Activated gamma-delta T cell treated with Interleukin-2 at 50 U/mL for 16 hours (primary cell): Measurements from ENCODE around the gene LRFN2.

Source experiments
- DNase-seq: peaks from one replicate; pipeline ENCODE4 v3.0.0-alpha.2; 2020

LRFN2 gene

GRCh38 chr6:40343318-40343876 lies 243.8 kb downstream of the LRFN2 start:
- no peak for DNase-seq

DNA sequence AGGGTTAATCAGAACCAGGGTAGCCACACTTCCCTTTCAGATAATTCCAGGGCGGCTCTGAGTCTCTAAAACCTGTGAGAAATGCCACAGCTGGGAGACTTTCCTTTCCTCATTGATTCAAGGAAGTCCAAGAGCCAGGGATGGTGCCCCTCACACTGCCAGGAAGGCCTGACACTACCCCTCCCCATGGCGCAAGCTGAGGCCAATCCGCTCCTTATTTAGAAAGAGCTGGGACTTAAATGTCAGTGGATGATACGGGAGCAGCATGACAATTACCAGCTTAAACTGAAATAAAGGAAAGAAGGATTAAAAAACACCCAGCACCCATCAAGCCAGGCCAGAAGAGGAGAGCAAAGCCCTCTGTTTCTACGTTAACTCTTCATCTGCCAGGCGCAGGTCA lies 244.4 kb downstream of the LRFN2 start:
- DNase-seq = no peak

DNA sequence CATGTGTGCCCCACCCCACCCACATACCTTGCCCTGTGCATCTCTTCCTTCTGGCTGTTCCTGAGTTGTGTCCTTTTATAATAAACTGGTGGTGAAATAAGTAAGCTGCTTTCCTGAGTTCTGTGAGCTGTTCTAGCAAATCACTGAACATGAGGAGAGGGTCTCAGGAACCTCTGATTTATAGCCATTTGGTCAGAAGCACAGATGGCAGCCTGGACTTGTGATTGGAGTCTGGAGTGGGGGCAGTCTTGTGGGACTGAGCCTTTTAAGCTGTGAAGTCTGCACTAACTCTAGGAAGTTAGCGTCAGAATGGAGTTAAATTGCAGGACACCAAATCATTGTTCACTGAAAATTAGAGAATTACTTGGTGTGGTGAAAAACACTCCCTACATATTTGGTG lies 245.4 kb downstream of the LRFN2 start:
- no peak for DNase-seq
